BJ (cell line): ENCODE results near the gene LRWD1. TPM values are rescaled to one million over a fixed set of nuclear protein-coding genes. Genes with fewer than 3 reads are reported as not detected.

Experiments used
- CTCF ChIA-PET: fragments of 350-600 bp; formaldehyde crosslinking; extraction: SDS; loops from one replicate; lab custom pipeline; 2021; ENCODE audit warnings: antibody characterized with exemption, inconsistent platforms; lab: Yijun Ruan, JAX
- POLR2A ChIA-PET: fragments of 300-600 bp; sonication (Branson Sonifier 250); formaldehyde crosslinking; extraction: SDS; loops from one replicate; lab custom pipeline; 2021; ENCODE audit warnings: antibody characterized with exemption; lab: Charles Lee
- DNase-seq: peaks from one replicate; pipeline ENCODE4 v3.0.0-alpha.2; 2011; ENCODE audit warnings: low read depth
- H3K27me3 ChIP-seq: 2 replicates; pipeline ENCODE4 v1.6.0; 2011; ENCODE audit warnings: low read length; ENCODE audit not compliant: control insufficient read depth, insufficient read depth
- H3K36me3 ChIP-seq: 2 replicates; pipeline ENCODE4 v1.5.1; 2011; ENCODE audit warnings: low read length; ENCODE audit not compliant: control insufficient read depth, insufficient read depth
- H3K4me3 ChIP-seq: 2 replicates; pipeline ENCODE4 v1.5.1; 2011; ENCODE audit warnings: low read depth, mild to moderate bottlenecking, control low read depth, low read length
- CTCF ChIP-seq: IDR thresholded peaks from 2 replicates; pipeline ENCODE4 v1.5.1; 2011; ENCODE audit warnings: low read depth, mild to moderate bottlenecking, control low read depth, inconsistent platforms, low read length, moderate library complexity; ENCODE audit not compliant: insufficient read depth
- polyA plus RNA-seq: library from polyadenylated mRNA; depleted of rRNA; stranded (reverse); fragments of >200 nt; gene quantifications from 2 replicates; pipeline ENCODE4 v1.2.3, GENCODE V29; 2011

Gene LRWD1
- polyA plus RNA-seq, 1 experiment: 15.1 TPM

GRCh38 chr7:102444961-102445673 is 19.7 kb upstream of the LRWD1 start:
- DNase-seq: no peak
- POLR2A ChIA-PET: interaction anchor here (0.6 kb wide), 1 partner anchor 128 kb away, joined by 6 read pairs; no protein-coding TSS in a partner anchor

GRCh38 chr7:102445674-102446071 is 19.1 kb upstream of the LRWD1 start:
- Histone ChIP-seq H3K27me3 (no peaks in the 10 kb centered on the region), H3K36me3 (peaks cover 18% of the 10 kb centered on the region), H3K4me3 (no peak overlapping the region)
- no peak for TF ChIP-seq CTCF
- POLR2A ChIA-PET: no interaction called here
- DNase-seq: no peak
- CTCF ChIA-PET: interaction anchor here (0.6 kb wide), 1 partner anchor 1740 kb away, joined by 3 read pairs; no protein-coding TSS in a partner anchor

More at GRCh38 chr7:102444961-102445673, 19.7 kb upstream of the LRWD1 start:
- H3K4me3 ChIP-seq: no peak overlapping the region
- H3K36me3 ChIP-seq: peaks cover 18% of the 10 kb centered on the region
- TF ChIP-seq CTCF: no peak
- H3K27me3 ChIP-seq: no peaks in the 10 kb centered on the region
- CTCF ChIA-PET: interaction anchor here (0.5 to 0.6 kb wide), 2 partner anchors 1740 to 1772 kb away, joined by 3 read pairs; no protein-coding TSS in a partner anchor

- ChIA-PET POLR2A (no interaction called here), CTCF (no interaction called here)
- Histone ChIP-seq H3K27me3 (no peaks in the 10 kb centered on the region), H3K4me3 (no peak overlapping the region), H3K36me3 (peaks cover 18% of the 10 kb centered on the region)
- DNase-seq: no peak
- TF ChIP-seq CTCF: no peak
Observed at GRCh38 chr7:102446387-102447156, 18.2 kb upstream of the LRWD1 start.

GRCh38 chr7:102447311-102447710 is 17.5 kb upstream of the LRWD1 start:
- CTCF ChIA-PET: no interaction called here
- no peak for TF ChIP-seq CTCF
- no peak for DNase-seq
- Histone ChIP-seq H3K4me3 (no peak overlapping the region), H3K36me3 (peaks cover 17% of the 10 kb centered on the region), H3K27me3 (no peaks in the 10 kb centered on the region)
- POLR2A ChIA-PET: no interaction called here

GRCh38 chr7:102449136-102449535 is 15.6 kb upstream of the LRWD1 start:
- POLR2A ChIA-PET: no interaction called here
- H3K27me3 ChIP-seq: no peaks in the 10 kb centered on the region
- CTCF ChIA-PET: no interaction called here
- peaks cover 17% of the 10 kb centered on the region for H3K36me3 ChIP-seq
- TF ChIP-seq CTCF: no peak
- DNase-seq: no peak
- H3K4me3 ChIP-seq: no peak overlapping the region
